CD4-positive, alpha-beta T cell treated with Interleukin-2 at 100 ng/mL for 4 hours (primary cell): ENCODE measurements around the gene TOR1B.

Experiments used
- DNase-seq: peaks from one replicate; pipeline ENCODE4 v3.0.0-alpha.2; 2020; ENCODE audit warnings: low spot score

The TOR1B gene

DNA sequence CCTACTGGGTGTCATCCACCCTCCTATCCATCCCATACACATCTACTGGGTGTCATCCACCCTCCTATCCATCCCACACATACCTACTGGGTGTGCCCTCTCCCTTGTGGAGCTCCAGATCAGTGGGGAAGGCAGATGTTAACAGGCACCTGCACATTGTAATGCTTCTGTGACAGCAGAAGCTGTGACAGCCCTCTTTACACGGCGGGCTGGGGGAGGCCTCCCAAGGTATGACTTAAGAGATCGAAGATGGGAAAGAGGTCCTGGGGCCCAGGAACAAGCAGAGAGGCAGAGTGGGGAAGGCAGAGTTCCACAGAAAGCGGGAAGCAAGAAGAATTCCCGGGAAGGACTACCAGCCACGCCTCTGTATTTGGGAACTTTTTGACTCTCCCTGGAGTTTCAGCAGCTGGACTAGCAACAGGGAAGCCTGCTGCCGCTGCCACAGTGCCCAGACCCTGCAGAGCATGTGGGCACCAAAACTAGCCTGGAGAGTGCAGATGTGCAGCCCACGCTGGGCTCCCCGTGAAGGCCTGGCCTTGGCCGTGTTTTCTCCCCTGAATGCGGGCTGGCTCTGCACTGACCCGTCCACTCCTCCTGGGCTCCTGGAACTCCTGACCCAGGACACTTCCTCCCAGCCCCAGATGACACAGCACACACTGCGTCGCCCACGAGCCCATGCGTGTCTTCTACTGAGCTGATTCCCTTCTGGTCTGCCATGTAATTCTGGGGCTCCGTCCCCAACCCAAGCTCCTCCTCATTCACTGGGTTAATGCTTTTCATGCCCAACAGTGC lies 11.6 kb downstream of the TOR1B start:
- no peak for DNase-seq

DNA sequence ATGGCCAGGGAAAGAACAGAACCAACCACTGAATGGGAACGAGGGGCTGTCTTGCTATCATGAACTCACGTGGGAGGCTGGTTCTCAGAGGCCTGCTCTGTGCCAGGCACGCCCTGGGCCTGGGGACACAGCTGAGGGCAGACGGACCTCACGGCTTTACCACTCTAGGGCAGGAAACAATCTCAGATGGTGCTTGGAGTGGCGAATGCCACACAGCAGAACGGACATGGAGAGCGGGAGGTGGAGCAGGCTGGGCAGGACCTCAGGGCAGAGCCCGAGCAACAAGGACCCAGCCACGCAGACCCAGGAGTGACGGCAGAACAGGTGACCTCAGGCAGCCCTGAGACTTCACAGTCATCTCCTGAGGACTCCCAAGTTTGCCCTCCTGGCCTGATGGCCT lies 12.3 kb downstream of the TOR1B start:
- no peak for DNase-seq

DNA sequence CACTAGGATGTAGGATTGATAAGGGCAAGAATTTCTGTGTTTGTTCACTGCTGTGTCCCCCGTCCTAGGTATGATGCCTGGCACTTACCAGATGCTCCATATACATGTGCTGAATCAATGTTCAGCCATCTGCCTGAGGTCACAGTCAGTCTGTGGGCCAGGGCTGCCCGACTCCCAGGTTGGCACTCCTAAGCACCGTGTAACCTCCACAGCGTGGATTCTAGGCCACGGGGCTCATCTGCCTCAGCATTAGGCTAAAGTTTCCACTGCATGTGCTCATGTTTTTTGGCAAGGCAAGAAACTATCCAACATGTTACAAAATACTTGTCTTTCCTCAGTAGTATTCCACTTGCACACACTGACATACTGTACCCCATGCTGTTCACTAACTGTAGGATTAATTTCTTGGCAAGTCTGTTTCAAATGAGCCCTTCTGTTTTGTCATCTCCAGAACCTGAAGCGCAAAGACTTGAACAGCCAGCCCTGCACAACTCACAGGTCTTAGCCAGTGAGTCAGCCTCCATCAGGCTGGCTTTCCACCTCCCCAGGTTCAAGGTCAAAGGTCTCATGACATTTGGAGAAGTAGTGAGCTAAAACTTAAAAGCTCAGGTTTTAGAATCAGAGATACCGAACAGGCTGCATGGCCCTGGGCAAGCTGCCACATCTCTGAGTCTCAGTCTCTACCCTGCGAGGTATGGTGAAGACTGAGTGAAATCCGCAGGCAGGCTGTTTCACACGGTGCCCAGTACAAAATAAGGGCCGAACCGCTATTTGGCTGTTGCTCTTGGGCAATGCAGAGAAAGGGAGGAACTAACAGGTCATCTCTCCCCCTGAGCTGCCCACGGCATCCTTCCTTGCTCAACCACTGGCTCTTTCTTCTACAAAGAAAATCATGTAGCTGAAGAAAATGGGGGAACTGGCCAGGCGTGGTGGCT lies 13.8 kb downstream of the TOR1B start:
- DNase-seq = no peak

DNA sequence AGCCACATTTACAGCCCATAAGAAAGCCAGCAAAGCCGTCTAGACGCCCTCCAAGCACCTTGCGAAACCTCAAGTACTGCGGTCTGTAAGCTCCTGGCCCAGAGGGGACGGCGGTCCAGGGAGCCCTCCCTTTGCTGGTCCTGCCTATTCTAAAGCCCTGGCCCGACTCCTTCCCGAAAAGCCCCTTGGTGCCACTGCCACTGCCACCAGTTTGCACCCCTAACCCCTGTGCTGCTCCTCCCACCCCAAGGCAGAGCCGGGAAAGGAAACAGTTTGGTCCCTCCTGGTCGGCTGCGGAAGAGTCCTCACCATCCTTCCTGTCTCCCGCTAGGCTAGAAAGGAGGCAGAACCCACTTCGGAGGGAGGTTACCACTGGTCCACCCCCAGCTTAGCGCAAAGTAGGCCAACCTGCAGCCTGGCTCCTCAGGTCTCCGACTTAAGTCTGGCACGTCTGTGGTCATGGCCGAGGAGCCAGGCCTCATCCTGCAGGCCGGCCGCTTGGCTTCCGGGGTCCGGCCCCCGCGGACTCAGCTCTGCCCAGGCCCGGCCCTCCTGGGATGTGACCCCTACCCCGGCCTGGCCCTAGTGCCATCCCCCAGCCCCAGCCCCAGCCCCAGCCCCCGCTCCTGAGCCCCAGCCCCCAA lies 20.0 kb downstream of the TOR1B start:
- no peak for DNase-seq

DNA sequence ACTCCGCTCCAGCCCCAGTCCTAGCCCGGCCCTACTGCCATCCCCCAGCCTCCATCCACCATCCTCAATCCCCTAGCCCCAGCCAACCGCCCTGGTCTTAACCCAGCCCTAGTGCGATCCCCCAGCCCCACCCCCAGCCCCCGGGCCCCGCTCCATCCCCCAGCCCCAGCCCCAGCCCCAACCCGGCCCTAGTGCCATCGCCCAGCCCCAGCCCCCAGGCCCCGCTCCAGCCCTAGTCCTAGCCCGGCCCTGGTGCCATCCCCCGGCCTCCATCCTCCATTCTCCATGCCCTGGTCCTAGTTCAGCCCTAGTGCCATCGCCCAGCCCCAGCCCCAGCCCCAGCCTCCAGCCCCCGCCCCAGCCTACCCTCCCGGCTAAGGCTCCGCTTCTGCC lies 20.6 kb downstream of the TOR1B start:
- DNase-seq = no peak

DNA sequence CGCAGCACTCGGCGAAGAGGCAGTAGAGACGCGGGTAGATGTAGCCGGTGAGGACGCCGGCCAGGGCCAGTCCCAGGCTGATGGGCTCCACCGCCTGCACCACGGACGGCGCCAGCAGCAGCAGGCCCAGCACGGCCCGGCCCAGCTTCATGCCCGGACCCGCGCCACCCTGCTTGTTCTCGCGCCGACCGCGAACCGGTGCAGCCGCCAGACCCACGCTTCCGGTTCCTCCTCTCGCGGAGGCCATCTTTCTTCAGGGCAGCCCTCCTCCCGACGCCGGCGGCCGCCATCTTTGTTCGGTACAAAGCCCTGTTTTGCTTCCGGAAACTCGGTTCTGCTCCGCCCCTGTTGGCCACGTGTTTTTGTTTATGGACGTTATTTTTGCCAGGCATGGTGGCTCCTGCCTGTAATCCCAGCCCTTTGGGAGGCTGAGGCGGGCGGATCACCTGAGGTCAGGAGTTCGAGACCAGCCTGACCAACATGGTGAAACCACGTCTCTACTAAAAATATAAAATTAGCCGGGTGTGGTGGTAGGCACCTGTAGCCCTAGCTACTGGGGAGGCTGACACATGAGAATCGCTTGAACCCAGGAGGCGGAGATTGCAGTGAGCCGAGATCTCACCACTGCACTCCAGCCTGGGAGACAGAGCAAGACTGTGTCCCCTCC lies 21.1 kb downstream of the TOR1B start, which contains the start of gene TOR1A:
TSS of gene TOR1A (minus strand) at position 202 of the 667 bp plus-strand sequence. CDS start at position 151, 51 bp downstream.
- DNase-seq = peak; percentile 93

DNA sequence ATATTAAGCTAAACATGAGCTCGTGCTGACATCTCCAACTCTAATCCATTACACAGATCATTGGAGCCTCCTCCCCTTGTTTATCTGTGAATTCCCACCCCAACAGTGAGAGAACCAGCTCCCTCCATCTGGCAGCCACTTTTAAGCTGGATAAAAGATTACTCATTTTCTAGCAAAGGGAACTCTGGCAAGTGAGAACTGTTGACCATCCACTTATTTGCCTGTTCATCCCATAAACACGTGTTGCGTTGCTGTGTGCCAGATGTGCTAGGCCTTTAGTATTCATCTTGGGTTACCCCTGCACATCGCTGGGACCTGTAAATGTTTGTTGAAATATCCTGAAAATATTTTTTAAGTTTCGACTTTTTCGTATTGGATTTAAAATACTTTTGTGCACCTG lies 23.4 kb downstream of the TOR1B start:
- DNase-seq = no peak

DNA sequence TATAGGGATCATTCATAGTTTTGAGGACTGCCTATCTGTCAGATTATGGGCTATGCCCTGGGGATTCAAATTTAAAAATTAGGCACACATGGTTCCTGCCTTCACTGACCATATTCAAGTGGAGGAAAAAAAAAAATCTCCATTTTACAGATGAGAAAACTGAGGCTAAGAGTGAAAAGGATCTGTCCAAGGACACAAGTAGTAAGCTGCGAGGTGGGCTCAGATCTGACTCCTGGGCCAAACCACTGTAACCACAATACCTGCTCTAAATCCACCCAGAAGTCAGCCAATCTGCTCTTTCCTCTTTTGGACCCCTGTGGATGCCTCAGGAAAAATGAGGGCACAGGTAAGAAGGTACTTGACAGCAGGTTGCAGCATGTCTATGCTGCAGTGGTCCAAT lies 23.8 kb downstream of the TOR1B start:
- no peak for DNase-seq

DNA sequence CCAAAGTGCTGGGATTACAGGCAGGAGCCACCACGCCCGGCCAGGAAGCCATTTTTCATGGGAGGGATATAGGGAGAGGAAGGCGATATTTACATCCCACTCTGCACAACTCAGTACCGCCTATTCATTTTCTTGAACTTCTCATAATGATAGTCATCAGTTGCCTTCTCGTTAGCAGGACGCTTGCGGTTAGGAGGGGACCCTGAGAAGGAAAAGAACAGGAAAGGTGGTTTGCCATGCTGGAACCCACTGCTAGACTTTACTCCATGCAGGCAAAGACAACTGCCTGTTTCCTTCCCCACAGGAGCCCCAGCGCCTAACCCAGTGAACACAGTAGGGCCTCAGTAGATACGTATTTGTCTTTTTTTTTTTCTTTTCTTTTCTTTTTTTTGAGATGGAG lies 25.1 kb downstream of the TOR1B start:
- no peak for DNase-seq

DNA sequence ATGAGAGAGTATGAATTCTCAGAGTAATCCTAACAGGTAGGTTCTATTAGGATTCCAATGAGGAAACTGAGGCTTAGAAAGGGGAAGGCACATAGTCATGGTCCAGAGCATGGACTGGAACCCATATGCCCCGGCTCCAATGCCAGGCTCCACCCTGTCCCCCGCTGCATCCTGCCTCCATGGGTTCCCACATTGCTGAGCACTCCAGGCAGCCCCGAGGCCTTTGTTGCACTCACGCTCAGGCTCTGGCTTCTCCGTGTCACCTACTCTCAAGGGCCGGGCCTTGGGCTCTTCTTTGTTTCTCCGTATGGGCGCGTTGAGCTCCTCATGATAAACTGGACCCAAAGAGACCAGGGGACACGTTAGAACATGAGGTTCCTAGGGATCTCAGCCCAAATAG lies 26.0 kb downstream of the TOR1B start:
- DNase-seq = no peak

DNA sequence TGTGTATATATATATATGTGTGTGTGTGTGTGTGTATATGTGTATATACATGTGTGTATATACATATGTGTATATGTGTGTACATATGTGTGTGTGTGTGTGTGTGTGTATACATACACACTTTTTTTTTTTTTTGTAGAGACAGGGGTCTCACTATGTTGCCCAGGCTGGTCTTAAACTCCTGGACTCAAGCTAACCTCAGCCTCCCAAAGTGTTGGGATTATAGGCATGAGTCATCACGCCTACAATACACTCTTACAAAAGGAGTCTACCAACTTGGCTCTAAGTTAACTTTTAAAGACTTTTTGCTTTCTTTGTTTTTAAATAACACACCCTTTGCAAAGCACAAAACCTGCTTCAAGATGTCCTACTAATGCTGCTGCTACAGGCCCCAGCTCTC lies 30.0 kb downstream of the TOR1B start:
- no peak for DNase-seq

DNA sequence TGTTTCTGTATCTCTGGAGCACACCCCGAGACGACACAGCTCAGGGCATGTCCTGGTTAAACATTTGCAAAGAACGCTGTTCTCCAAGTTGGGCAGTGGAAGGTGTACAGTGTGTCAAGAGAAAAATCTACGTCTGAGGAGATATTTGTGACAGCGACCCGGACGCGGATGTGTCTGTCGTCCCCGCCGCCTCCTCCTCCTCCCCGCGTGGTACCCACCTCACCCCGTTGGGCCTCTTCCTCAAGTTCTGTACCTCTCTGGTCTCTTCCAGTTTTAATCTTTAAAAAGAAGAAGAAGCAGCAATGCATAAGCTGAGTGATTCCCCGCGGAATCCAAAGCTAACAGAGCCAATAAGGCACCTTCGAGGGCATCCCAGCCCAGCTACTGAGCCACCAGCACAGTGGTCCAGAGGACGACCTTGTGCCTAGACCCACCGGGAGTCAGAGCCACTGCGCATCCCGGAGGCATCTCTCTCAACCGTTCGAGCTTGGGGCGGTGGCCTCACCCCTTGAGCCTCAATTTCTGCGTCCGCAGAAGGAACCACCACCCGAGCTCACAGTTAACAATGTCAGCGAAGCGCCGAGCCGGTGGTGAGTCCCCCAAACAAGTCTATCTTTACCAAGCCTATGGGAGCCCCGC lies 31.6 kb downstream of the TOR1B start:
- DNase-seq = peak; percentile 47

DNA sequence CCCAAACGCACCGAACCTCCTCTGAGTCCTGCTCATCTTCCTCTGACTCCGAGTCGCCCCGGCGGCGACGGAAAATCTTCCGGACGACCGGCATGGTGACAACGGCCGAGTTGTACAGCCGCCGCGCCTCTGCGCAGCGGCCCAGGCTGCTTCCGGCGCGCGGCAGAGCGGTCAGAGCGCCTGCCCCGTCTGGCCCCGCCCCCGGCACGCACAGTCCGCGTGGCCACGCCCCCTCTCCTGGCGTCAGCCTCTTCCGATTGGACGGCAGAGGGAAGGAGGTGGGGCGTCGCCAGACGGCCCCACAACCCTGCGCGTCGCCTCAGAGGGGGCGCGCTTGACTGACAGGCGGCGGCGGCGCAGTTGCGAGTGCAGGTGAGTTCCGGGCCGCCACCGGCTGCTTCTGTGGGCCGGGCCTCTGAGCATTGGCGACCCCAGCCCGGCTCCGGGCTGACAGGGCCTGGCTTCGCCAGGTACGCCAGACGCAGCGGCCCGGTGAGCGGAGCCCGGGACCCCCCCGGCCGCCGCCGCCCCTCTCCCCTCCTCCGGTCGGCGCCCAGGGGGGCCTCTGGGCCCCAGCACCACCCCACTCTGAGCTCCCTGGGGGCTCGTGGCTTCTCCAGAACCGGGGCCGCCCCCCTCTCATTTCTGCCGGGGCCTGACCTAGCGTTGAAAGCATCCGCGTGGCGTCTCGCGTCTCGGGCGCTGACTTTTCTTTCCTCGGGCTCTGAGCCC lies 32.3 kb downstream of the TOR1B start, which contains the start of the genes C9orf78 and USP20:
TSS of gene C9orf78 (minus strand) at position 148 of the 732 bp plus-strand sequence. CDS start at position 94, 54 bp downstream.
TSS of gene USP20 (plus strand) at position 331 of the 732 bp plus-strand sequence. CDS start 17,098 bp downstream, outside the sequence.
- DNase-seq = peak; percentile 97

DNA sequence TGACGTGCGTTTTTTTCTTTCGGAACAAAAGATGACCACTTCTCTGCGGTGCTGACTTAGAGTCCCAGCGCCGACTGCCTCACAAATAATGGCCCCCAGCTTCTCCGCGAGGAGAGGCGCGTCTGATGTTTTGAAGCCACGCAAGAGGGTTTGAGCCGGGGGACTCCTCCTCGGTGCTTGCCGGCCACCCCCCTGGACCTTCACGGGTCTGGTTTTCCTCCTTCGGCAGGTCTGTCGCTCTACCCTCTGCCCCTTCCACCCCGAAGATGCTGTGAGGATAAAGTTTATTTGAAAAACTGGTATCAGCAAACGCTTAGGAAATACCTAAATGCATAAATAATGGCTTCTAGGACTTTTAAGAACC lies 32.9 kb downstream of the TOR1B start:
- DNase-seq = no peak

DNA sequence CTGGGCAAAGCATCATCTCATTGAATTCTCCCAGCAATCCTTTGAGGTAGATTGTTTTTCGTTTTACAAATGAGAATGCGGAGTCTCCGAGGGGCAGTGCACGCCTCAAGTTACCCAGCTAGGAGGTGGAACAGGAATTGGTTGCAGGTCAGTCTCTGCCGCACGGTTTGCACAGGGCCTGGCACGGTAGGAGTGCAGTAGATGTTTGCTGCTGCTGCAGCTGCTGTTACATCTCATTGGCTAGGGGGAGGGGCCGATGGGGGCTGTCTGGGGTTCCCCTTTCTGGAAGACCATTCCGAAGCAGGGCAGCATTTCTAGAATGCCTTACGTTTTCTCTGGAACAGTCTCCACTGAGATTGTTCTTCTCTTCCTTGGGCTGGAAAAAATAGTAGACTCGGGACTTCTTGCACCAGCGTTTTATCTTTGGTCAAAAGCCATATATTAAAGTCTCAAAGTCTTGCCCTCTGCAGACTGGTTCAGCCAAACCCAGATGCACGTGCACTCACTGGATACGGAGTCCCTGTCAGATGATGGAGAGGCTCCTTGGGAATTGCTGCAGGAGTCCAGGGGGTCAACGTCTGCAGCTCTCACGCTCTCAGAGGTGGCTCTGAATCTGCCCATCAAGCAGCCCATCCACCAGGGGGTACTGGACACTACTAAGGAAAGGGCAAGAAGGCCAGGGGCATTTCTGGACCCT lies 33.5 kb downstream of the TOR1B start:
- DNase-seq = peak; percentile 45

DNA sequence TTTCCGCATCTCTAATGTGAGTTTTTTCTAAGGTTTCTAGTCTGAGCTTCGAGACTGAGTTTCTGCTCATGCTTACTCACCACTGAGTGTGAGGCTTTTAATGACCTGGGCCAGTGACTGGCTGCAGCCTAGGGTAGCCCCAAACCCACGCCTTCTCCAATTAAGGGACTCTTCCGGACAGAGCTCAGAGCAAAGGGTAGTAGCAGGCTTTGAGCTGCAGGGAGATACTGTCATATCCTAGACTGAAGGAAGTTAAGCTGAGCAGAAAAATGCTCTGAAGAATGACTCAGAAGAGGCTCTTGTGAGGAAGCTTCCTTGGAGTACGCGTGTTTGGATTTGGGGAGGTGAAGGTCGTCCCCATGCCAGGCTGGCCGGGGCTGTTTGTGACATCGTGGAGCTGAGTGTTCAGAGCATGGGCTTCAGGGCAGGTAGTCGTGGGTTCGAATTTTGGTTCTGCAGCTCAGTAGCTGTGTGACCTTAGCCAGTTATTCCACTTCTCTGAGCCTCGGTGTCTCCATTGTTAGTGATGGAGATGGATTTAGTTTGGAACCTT lies 35.8 kb downstream of the TOR1B start:
- peak; percentile 38 for DNase-seq

DNA sequence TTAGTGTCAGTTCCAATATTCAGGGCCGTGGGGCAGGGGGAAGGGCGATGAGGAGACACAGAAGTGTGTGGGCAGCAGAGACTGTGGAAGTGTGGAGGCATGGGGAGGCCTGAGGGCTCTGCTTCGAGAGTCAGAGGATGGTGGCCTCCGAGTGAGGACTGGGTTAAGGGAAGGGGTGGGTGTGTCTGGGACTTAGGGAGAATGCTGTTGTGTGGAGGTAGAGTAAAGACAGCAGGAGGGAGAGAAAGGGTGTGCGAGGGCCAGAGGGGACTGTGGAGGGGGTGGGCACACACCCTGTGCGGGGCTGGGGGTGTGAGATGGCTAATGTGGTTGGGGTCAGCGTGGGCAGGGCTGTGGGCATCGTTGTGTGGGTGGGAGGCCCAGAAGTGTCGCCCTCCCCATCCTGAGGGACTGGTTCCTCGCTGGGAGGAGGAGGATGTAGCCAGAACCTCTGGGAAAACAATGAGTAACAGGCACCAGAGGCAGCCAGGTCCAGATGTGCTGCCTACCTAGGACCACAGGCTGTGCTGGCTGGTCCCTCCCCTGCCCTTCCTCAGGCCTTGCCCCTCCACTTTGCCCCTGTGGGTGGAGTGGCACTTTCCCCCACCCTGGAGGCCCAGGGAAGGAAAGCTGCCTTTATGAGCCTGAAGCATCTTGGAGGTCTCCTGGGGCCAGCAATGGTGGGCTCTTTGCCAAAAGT lies 36.5 kb downstream of the TOR1B start:
- no peak for DNase-seq

DNA sequence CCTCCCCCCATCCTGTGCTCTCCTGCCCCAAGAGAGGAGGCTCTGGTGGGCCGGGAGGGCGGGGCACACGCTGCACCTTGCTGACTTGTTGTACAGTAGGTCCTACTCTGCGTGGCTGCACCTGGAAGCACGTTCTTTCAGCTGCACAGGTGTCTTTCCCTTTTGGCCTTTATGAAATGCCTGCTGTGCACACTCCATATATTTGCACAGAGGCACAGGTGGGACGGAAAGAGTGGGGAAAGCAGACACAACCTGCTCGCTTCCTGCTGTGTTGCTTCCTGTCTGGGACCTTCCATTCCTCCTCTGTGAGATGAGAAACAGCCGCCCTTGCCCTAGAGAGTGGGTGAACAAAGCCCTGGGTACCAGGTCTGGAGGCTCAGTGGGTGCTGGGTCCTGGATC lies 37.0 kb downstream of the TOR1B start:
- DNase-seq = no peak

DNA sequence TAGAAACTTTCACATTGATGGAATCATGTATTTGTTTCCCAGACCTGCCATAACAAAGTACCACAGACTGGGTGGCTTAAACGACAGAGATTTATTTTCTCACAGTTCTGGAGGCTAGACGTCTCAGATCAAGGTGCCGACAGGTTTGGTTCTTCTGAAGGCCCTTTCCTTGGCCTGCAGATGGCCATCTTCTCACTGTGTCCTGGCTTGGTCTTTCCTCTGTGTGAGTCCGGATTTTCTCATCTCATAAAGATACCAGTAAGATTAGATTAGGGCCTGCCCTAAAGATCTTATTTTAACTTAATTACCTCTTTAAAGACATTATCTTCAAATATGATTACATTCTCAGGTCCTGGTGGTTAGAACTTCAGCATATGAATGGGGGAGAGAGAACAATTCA lies 38.1 kb downstream of the TOR1B start:
- DNase-seq = no peak
